ENCODE measurements around the gene TET3.

TET3 gene

DNA sequence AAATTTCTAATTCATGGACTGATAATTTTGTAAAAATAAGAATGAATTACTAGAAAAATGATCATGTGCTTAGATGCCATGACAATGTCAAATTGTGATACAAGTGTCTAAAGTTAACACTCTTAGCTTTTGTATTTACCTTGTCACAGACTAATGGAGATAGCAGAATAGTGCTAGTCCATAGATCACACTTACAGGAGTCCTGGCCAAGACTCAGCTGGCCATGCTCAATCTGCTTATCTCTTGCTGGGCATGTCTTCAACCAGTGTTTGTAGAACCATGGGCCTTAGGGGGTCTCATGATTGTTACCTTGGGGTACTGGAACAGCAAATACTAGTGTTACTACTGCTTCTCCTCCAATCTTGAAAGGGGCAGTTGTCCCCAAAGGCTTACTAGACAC lies 44.0 kb downstream of the TET3 start:
- Histone ChIP-seq H3K9me3 (ENCODE audit: control insufficient read depth, insufficient read depth, low read length) (no peaks in the 10 kb centered on the region), H3K36me3 (ENCODE audit: control insufficient read depth, insufficient read depth, low read length) (no peaks in the 10 kb centered on the region), H3K27me3 (ENCODE audit: control insufficient read depth, insufficient read depth, low read length) (no peaks in the 10 kb centered on the region), H3K4me1 (ENCODE audit: control insufficient read depth, insufficient read depth, low read length) (peaks cover 26% of the 10 kb centered on the region), H3K4me3 (ENCODE audit: low read depth, low read length) (no peak overlapping the region), H3K9ac (ENCODE audit: low read depth, low read length) (no peak overlapping the region)

DNA sequence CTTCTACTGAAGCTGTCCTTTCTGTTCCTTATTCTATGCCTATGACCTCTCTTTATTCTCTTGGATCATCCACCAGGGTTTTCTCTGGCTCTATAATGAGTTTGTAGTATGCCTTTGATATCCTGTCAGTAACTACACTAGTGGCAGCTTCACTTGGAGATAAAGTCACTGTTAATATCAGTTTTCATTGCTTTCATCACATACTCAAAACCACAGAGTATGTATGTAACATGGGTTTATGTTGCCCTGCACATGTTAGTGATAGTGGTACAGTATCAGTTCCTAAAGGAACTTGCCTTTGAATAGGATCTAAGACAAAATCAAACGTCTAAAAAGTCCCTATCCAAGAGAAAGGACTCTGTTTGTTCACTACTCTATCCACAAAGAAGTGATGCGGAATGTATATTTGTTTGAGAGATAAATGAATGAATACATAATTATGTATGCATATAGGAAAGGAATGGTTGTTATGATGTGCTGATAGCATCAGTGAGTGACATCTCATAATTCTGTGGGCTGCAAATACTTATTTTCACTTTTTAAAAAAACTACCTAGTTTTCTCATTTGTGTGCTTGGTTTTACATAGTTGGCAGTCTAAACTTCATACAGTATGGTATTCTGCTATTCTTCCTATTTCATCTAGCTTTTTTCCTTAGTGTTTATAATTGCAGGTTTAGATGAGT lies 45.1 kb downstream of the TET3 start:
- H3K36me3 ChIP-seq (ENCODE audit: control insufficient read depth, insufficient read depth, low read length) = no peaks in the 10 kb centered on the region
- H3K27me3 ChIP-seq (ENCODE audit: control insufficient read depth, insufficient read depth, low read length) = no peaks in the 10 kb centered on the region
- H3K4me3 ChIP-seq (ENCODE audit: low read depth, low read length) = no peak overlapping the region
- H3K9me3 ChIP-seq (ENCODE audit: control insufficient read depth, insufficient read depth, low read length) = no peaks in the 10 kb centered on the region
- H3K4me1 ChIP-seq (ENCODE audit: control insufficient read depth, insufficient read depth, low read length) = peaks cover 22% of the 10 kb centered on the region
- no peak overlapping the region for H3K9ac ChIP-seq (ENCODE audit: low read depth, low read length)

DNA sequence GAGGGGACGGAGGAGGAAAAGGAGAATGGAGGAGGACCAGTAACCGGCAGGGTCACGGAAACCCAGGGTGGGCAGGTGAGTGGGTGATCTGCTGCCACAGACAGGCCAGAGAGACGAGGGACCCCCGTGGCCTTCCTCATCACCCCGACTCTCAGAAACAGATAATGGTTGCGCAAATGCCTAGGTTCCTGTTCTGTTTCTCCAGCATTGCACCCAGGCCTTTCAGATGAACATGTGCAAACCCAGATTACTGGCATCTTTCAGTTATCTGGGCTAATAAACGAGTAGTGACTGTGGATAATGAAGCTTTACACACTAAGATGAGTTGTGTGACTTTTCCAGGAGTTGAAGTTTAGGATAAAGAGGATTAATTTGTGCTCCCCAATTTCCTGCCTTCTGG lies 46.5 kb downstream of the TET3 start:
- Histone ChIP-seq H3K9me3 (ENCODE audit: control insufficient read depth, insufficient read depth, low read length) (no peaks in the 10 kb centered on the region), H3K4me1 (ENCODE audit: control insufficient read depth, insufficient read depth, low read length) (peaks cover 16% of the 10 kb centered on the region), H3K4me3 (ENCODE audit: low read depth, low read length) (no peak overlapping the region), H3K27me3 (ENCODE audit: control insufficient read depth, insufficient read depth, low read length) (no peaks in the 10 kb centered on the region), H3K9ac (ENCODE audit: low read depth, low read length) (no peak overlapping the region), H3K36me3 (ENCODE audit: control insufficient read depth, insufficient read depth, low read length) (no peaks in the 10 kb centered on the region)

- Histone ChIP-seq H3K9me3 (ENCODE audit: control insufficient read depth, insufficient read depth, low read length) (no peaks in the 10 kb centered on the region), H3K27me3 (ENCODE audit: control insufficient read depth, insufficient read depth, low read length) (no peaks in the 10 kb centered on the region), H3K4me3 (ENCODE audit: low read depth, low read length) (no peak overlapping the region), H3K4me1 (ENCODE audit: control insufficient read depth, insufficient read depth, low read length) (peaks cover 10% of the 10 kb centered on the region), H3K9ac (ENCODE audit: low read depth, low read length) (no peak overlapping the region), H3K36me3 (ENCODE audit: control insufficient read depth, insufficient read depth, low read length) (no peaks in the 10 kb centered on the region)
These were observed 47.2 kb downstream of the TET3 start for GRCh38 chr2:74031959-74032287.

DNA sequence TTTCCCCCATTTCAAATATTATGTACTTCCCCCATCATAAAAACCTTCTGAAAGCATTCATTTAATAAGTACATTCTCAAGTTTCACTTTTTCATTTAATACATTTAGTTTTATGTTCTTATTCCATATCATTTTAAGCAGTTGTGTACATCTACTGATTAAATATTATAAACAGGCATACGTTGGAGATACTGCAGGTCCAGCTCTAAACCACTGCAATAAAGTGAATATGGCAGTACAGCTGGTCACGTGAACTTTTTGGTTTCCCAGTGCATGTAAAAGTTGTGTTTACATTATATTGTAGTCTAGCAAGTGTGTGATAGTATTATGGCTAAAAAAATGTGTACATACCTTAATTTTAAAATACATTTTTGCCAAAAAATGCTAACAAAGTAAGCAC lies 48.7 kb downstream of the TET3 start:
- Histone ChIP-seq H3K4me1 (ENCODE audit: control insufficient read depth, insufficient read depth, low read length) (peaks cover 6% of the 10 kb centered on the region), H3K36me3 (ENCODE audit: control insufficient read depth, insufficient read depth, low read length) (no peaks in the 10 kb centered on the region), H3K9me3 (ENCODE audit: control insufficient read depth, insufficient read depth, low read length) (no peaks in the 10 kb centered on the region), H3K27me3 (ENCODE audit: control insufficient read depth, insufficient read depth, low read length) (no peaks in the 10 kb centered on the region), H3K4me3 (ENCODE audit: low read depth, low read length) (no peak overlapping the region), H3K9ac (ENCODE audit: low read depth, low read length) (no peak overlapping the region)

Data from iPS-15b (cell line).